Neuronal stem cell (in vitro differentiated cells): ENCODE results near the gene TYMS. TPM values are rescaled to one million over a fixed set of nuclear protein-coding genes. Genes with fewer than 3 reads are reported as not detected.

ENCODE experiments used
- DNase-seq: peaks from one replicate; pipeline ENCODE4 v3.0.0-alpha.2; 2013; ENCODE audit warnings: low spot score
- H2AFZ ChIP-seq: one replicate; pipeline ENCODE4 v1.6.1; 2013; ENCODE audit warnings: mild to moderate bottlenecking, low read length, inconsistent platforms
- H2AK5ac ChIP-seq: 2 replicates; pipeline ENCODE4 v1.6.1; 2013; ENCODE audit warnings: low read depth, mild to moderate bottlenecking, inconsistent platforms, low read length, moderate library complexity, mixed read lengths
- H2BK120ac ChIP-seq: 2 replicates; pipeline ENCODE4 v1.6.1; 2013; ENCODE audit warnings: low read depth, mild to moderate bottlenecking, inconsistent platforms, low read length, moderate library complexity, mixed read lengths
- H2BK12ac ChIP-seq: one replicate; pipeline ENCODE4 v1.6.1; 2013; ENCODE audit warnings: low read length, inconsistent platforms
- H2BK15ac ChIP-seq: 2 replicates; pipeline ENCODE4 v1.6.1; 2013; ENCODE audit warnings: mild to moderate bottlenecking, low read length, inconsistent platforms, mixed read lengths
- H2BK5ac ChIP-seq: one replicate; pipeline ENCODE4 v1.6.1; 2013; ENCODE audit warnings: inconsistent platforms, mild to moderate bottlenecking, low read length, moderate library complexity
- H3K14ac ChIP-seq: one replicate; pipeline ENCODE4 v1.6.1; 2013; ENCODE audit warnings: low read length, inconsistent platforms
- H3K18ac ChIP-seq: 2 replicates; pipeline ENCODE4 v1.6.1; 2013; ENCODE audit warnings: low read length, inconsistent platforms
- H3K23ac ChIP-seq: 2 replicates; pipeline ENCODE4 v1.6.1; 2013; ENCODE audit warnings: low read depth, mild to moderate bottlenecking, mixed read lengths, low read length, inconsistent platforms; ENCODE audit not compliant: poor library complexity
- H3K27ac ChIP-seq: replicated peaks from 3 replicates; pipeline ENCODE4 v1.5.1; 2013; ENCODE audit warnings: low read length, inconsistent platforms
- H3K27me3 ChIP-seq, 3 experiments: 2 replicates each; pipeline ENCODE4 v1.6.1; 2013; ENCODE audit warnings: low read length in 3 of 3, mild to moderate bottlenecking in 2 of 3, inconsistent platforms in 1 of 3, low read depth in 1 of 3, mixed read lengths in 1 of 3, moderate library complexity in 1 of 3; ENCODE audit not compliant: control insufficient read depth in 3 of 3, insufficient read depth in 3 of 3
- H3K36me3 ChIP-seq, 2 donors: replicated peaks in 1 of 2; 2 replicates each; pipeline ENCODE4 v1.6.1; 2013; ENCODE audit warnings: low read length in 2 of 2; ENCODE audit not compliant: control insufficient read depth in 2 of 2, insufficient read depth in 2 of 2
- H3K4ac ChIP-seq: 2 replicates; pipeline ENCODE4 v1.6.1; 2013; ENCODE audit warnings: inconsistent platforms, mild to moderate bottlenecking, low read length, moderate library complexity
- H3K4me1 ChIP-seq, 2 donors: 1 replicate in 1 of 2; 2 replicates in 1 of 2; pipeline ENCODE4 v1.6.1; 2013; ENCODE audit warnings: low read length in 2 of 2, low read depth in 1 of 2; ENCODE audit not compliant: control insufficient read depth in 2 of 2, insufficient read depth in 1 of 2
- H3K4me2 ChIP-seq: one replicate; pipeline ENCODE4 v1.6.1; 2013; ENCODE audit warnings: mild to moderate bottlenecking, low read length, inconsistent platforms; ENCODE audit not compliant: insufficient read depth, poor library complexity, severe bottlenecking
- H3K4me3 ChIP-seq, 2 donors: 2 replicates each; pipeline ENCODE4 v1.5.1; 2013; ENCODE audit warnings: low read length in 2 of 2, mild to moderate bottlenecking in 2 of 2, inconsistent platforms in 1 of 2, moderate library complexity in 1 of 2
- H3K79me1 ChIP-seq: one replicate; pipeline ENCODE4 v1.6.1; 2013; ENCODE audit warnings: low read depth, mild to moderate bottlenecking, inconsistent platforms, low read length, moderate library complexity
- H3K9ac ChIP-seq: one replicate; pipeline ENCODE4 v1.6.1; 2013; ENCODE audit warnings: mild to moderate bottlenecking, low read depth, low read length, inconsistent platforms; ENCODE audit not compliant: poor library complexity
- H3K9me3 ChIP-seq, 2 donors: replicated peaks in 1 of 2; 2 replicates each; pipeline versions ENCODE3 to v1.6.1; 2013; ENCODE audit warnings: low read length in 2 of 2, mild to moderate bottlenecking in 2 of 2, inconsistent platforms in 1 of 2, low read depth in 1 of 2, mixed read lengths in 1 of 2, moderate library complexity in 1 of 2; ENCODE audit not compliant: control insufficient read depth in 2 of 2, insufficient read depth in 1 of 2
- H4K8ac ChIP-seq: one replicate; pipeline ENCODE4 v1.6.1; 2013; ENCODE audit warnings: low read depth, mild to moderate bottlenecking, inconsistent platforms, low read length, moderate library complexity
- H4K91ac ChIP-seq: one replicate; pipeline ENCODE4 v1.6.1; 2013; ENCODE audit warnings: low read length, low read depth, mild to moderate bottlenecking, inconsistent platforms; ENCODE audit not compliant: poor library complexity
- WGBS, 2 donors: extraction: QIAGEN DNeasy Blood & Tissue Kit; methylation state at CpG; one replicate each; pipeline ENCODE4 v1.1.7; 2013; ENCODE audit warnings: missing lambda C conversion rate in 2 of 2, mixed read lengths in 1 of 2; ENCODE audit not compliant: insufficient read length in 2 of 2, insufficient replicate concordance in 1 of 2; ENCODE audit errors: extremely low coverage in 2 of 2; 5-methylcytosine and 5-hydroxymethylcytosine counted together
- polyA plus RNA-seq, 2 experiments: library from polyadenylated mRNA; stranded (reverse); fragments of 200-250 nt; gene quantifications; one replicate each; pipeline ENCODE4 v1.2.3, GENCODE V29; 2013

The TYMS gene
- 117 TPM for polyA plus RNA-seq (2013, experiment 1 of 2)
- 116 TPM for polyA plus RNA-seq (2013, experiment 2 of 2)

- peak within 1 kb of the TSS; percentile 100 for H3K18ac ChIP-seq
- H3K4ac ChIP-seq, result no peak within 1 kb of the TSS
- peaks cover 5 to 35% of the 10 kb centered on the region in 2 donors for H3K9me3 ChIP-seq
- WGBS, 2 donors, result no CpG with 5 or more reads among the region's 79 CpGs
- H3K27me3 ChIP-seq, result no peaks in the 10 kb centered on the region
- peak within 1 kb of the TSS; percentile 100 for H2BK5ac ChIP-seq
- H4K8ac ChIP-seq, result peak within 1 kb of the TSS; percentile 43
- no peak within 1 kb of the TSS for H4K91ac ChIP-seq
- H3K27ac ChIP-seq, result peak within 1 kb of the TSS; percentile 97
- peak within 1 kb of the TSS; percentile 100 for H3K23ac ChIP-seq
- peaks cover 10% of the 10 kb centered on the region for H3K79me1 ChIP-seq
- peak within 1 kb of the TSS; percentile 100 for H2BK120ac ChIP-seq
- H3K14ac ChIP-seq, result peak within 1 kb of the TSS; percentile 100
- H2BK12ac ChIP-seq, result peak within 1 kb of the TSS; percentile 94
- peak within 1 kb of the TSS; percentile 80 to 90 for H3K4me3 ChIP-seq
- H2BK15ac ChIP-seq, result peak within 1 kb of the TSS; percentile 94
- DNase-seq, result peak; percentile 62
- peak within 1 kb of the TSS; percentile 90 for H2AK5ac ChIP-seq
- H2AFZ ChIP-seq, result peak within 1 kb of the TSS; percentile 94
- peak within 1 kb of the TSS; percentile 77 for H3K4me2 ChIP-seq
- peaks cover 3 to 7% of the 10 kb centered on the region in 2 donors for H3K4me1 ChIP-seq
- H3K36me3 ChIP-seq, result peaks cover 26 to 39% of the 10 kb centered on the region in 2 donors
- H3K9ac ChIP-seq, result peak within 1 kb of the TSS; percentile 99
Measured at GRCh38 chr18:657311-658000, at the start of gene TYMS. Gene TYMS (plus strand): TSS chr18:657653. CDS start chr18:657743, 90 bp downstream.

GRCh38 chr18:607930-608329, 49.5 kb upstream of the TYMS start:
- no peaks in the 10 kb centered on the region for H3K4me1 ChIP-seq
- no peaks in the 10 kb centered on the region for H3K36me3 ChIP-seq
- H2BK15ac ChIP-seq, result no peak overlapping the region
- H3K79me1 ChIP-seq, result no peaks in the 10 kb centered on the region
- no peaks in the 10 kb centered on the region for H3K27me3 ChIP-seq
- H3K4ac ChIP-seq, result no peak overlapping the region
- H3K18ac ChIP-seq, result no peak overlapping the region
- no peaks in the 10 kb centered on the region for H3K9me3 ChIP-seq
- H2AK5ac ChIP-seq, result no peak overlapping the region
- H3K9ac ChIP-seq, result no peak overlapping the region
- H3K23ac ChIP-seq, result no peak overlapping the region
- no peak overlapping the region for H2BK120ac ChIP-seq
- no peak overlapping the region for H3K4me2 ChIP-seq
- no peak overlapping the region for H3K4me3 ChIP-seq
- no peak for DNase-seq
- H4K91ac ChIP-seq, result no peak overlapping the region
- H3K27ac ChIP-seq, result no peak overlapping the region
- H2AFZ ChIP-seq, result no peak overlapping the region
- H3K14ac ChIP-seq, result no peak overlapping the region
- no CpG with 5 or more reads among the region's 7 CpGs for WGBS, 2 donors
- H2BK5ac ChIP-seq, result no peak overlapping the region
- no peak overlapping the region for H4K8ac ChIP-seq
- H2BK12ac ChIP-seq, result no peak overlapping the region

- Histone ChIP-seq H3K4ac (no peak overlapping the region), H2BK12ac (no peak overlapping the region), H3K14ac (no peak overlapping the region), H3K4me1 (no peaks in the 10 kb centered on the region), H4K8ac (no peak overlapping the region), H2BK120ac (no peak overlapping the region), H3K79me1 (no peaks in the 10 kb centered on the region), H2BK5ac (no peak overlapping the region), H3K27me3 (peaks cover 0 to 4% (median 0%) of the 10 kb centered on the region in 3 experiments), H3K9me3 (no peaks in the 10 kb centered on the region), H3K9ac (no peak overlapping the region), H4K91ac (no peak overlapping the region), H2AFZ (no peak overlapping the region), H2BK15ac (no peak overlapping the region), H3K23ac (no peak overlapping the region), H3K18ac (no peak overlapping the region), H2AK5ac (no peak overlapping the region), H3K36me3 (no peaks in the 10 kb centered on the region), H3K4me2 (no peak overlapping the region), H3K4me3 (no peak overlapping the region), H3K27ac (no peak overlapping the region)
- WGBS, 2 donors, result no CpG with 5 or more reads among the region's 15 CpGs
- no peak for DNase-seq
Measured at GRCh38 chr18:610214-610928, 47.1 kb upstream of the TYMS start.

- peaks cover 0 to 4% (median 0%) of the 10 kb centered on the region in 3 experiments for H3K27me3 ChIP-seq
- H4K91ac ChIP-seq, result no peak overlapping the region
- no peak overlapping the region for H2BK15ac ChIP-seq
- H3K14ac ChIP-seq, result no peak overlapping the region
- H3K79me1 ChIP-seq, result no peaks in the 10 kb centered on the region
- no peak overlapping the region for H3K23ac ChIP-seq
- H2AK5ac ChIP-seq, result no peak overlapping the region
- H3K27ac ChIP-seq, result no peak overlapping the region
- H3K36me3 ChIP-seq, result no peaks in the 10 kb centered on the region
- H4K8ac ChIP-seq, result no peak overlapping the region
- DNase-seq, result no peak
- no peak overlapping the region for H2BK120ac ChIP-seq
- no CpG with 5 or more reads among the region's 7 CpGs for WGBS, 2 donors
- H3K4me1 ChIP-seq, result no peaks in the 10 kb centered on the region
- no peak overlapping the region for H3K4me2 ChIP-seq
- no peak overlapping the region for H2AFZ ChIP-seq
- H3K9ac ChIP-seq, result no peak overlapping the region
- H3K4me3 ChIP-seq, result no peak overlapping the region
- no peak overlapping the region for H2BK5ac ChIP-seq
- H2BK12ac ChIP-seq, result no peak overlapping the region
- no peaks in the 10 kb centered on the region for H3K9me3 ChIP-seq
- H3K18ac ChIP-seq, result no peak overlapping the region
- no peak overlapping the region for H3K4ac ChIP-seq
Measured at GRCh38 chr18:612156-612555, 45.3 kb upstream of the TYMS start.
